ENCODE data around the gene ITPK1. TPM values are rescaled to one million over a fixed set of nuclear protein-coding genes. Genes with fewer than 3 reads are reported as not detected.

The ITPK1 gene
- total and polyA plus RNA-seq, 2 donors (not counting 3 experiments of a cell fraction or from before 2014, with no cell fraction given): 39.6 to 51.8 TPM

- Histone ChIP-seq H3K4me1 (ENCODE audit: control insufficient read depth, extremely low read depth, insufficient read depth, low read length) (no peaks in the 10 kb centered on the region), H3K9me1 (replicated peaks; ENCODE audit: control insufficient read depth, extremely low read depth, insufficient read depth, low read length) (no peaks in the 10 kb centered on the region), H4K20me1 (replicated peaks; ENCODE audit: control insufficient read depth, extremely low read depth, insufficient read depth, low read length) (no peaks in the 10 kb centered on the region), H2AFZ (ENCODE audit: low read depth, low read length) (no peak overlapping the region), H3K36me3 (ENCODE audit: control insufficient read depth in 2 of 2, extremely low read depth in 1 of 2, insufficient read depth in 2 of 2, low read length in 2 of 2) (no peaks in the 10 kb centered on the region), H3K4me3 (replicated peaks in 1 of 3; ENCODE audit: insufficient read depth in 1 of 3, low read depth in 1 of 3, low read length in 3 of 3) (no peak overlapping the region), H3K9me3 (replicated peaks; ENCODE audit: control insufficient read depth, insufficient read depth, low read length) (no peaks in the 10 kb centered on the region), H3K27ac (ENCODE audit: insufficient read depth, low read depth, low read length) (no peak overlapping the region), H3K79me2 (ENCODE audit: control insufficient read depth, insufficient read depth, low read length) (no peaks in the 10 kb centered on the region), H3K4me2 (ENCODE audit: insufficient read depth, low read length) (no peak overlapping the region), H3K9ac (replicated peaks; ENCODE audit: extremely low read depth, insufficient read depth, low read length) (no peak overlapping the region), H3K27me3 (ENCODE audit: control insufficient read depth in 2 of 2, insufficient read depth in 2 of 2, low read length in 2 of 2) (no peaks in the 10 kb centered on the region)
- dilution Hi-C loops (cut with MboI; ENCODE audit: extremely low pct_ligation_motif_present, low sequenced_read_pairs): no loop called here
- FAIRE-seq: no peak
- CTCF ChIA-PET: interaction anchor here (5.4 kb wide), 1 partner anchor 83 kb away, joined by 27 read pairs; no protein-coding TSS in a partner anchor
- TF ChIP-seq FOS (IDR thresholded peaks at IDR 0.05; ENCODE audit: borderline replicate concordance, insufficient read depth, low read length): no peak
- no peak for TF ChIP-seq MYC (IDR thresholded peaks at IDR 0.05; ENCODE audit: low read depth, low read length)
- TF ChIP-seq EZH2 (IDR thresholded peaks at IDR 0.05; ENCODE audit: borderline replicate concordance, low read depth, low read length, severe bottlenecking): no peak
- no peak for TF ChIP-seq CTCF (IDR thresholded peaks at IDR 0.05; ENCODE audit: extremely low read depth in 1 of 2, insufficient read depth in 1 of 2, low read depth in 1 of 2, low read length in 2 of 2)
- TF ChIP-seq MAX (IDR thresholded peaks at IDR 0.05; ENCODE audit: insufficient read depth, insufficient read length): no peak
- no peak for TF ChIP-seq GATA2 (IDR thresholded peaks at IDR 0.05; ENCODE audit: insufficient read depth, insufficient read length, low read depth, low read length)
- TF ChIP-seq POLR2AphosphoS5 (IDR thresholded peaks at IDR 0.05; ENCODE audit: insufficient read depth, low read depth, low read length): no peak
- TF ChIP-seq JUN (IDR thresholded peaks at IDR 0.05; ENCODE audit: borderline replicate concordance, insufficient read depth, insufficient read length, low read depth): no peak
- TF ChIP-seq POLR2A (IDR thresholded peaks at IDR 0.05; ENCODE audit: low read depth, low read length): no peak
- no peak for DNase-seq (ENCODE audit: low read depth, low spot score)
- POLR2A ChIA-PET: no interaction called here
- no TSS peak for BruUV-seq (replicated peaks)
- intact Hi-C loops (cut with micrococcal nuclease): no loop called here
Measured at GRCh38 chr14:93029911-93030508, 85.7 kb downstream of the ITPK1 start.
